HFF-Myc (cell line): ENCODE measurements around the gene PTCRA.
A peak's percentile ranks its signal among the peaks of the same experiment; 100 is the strongest.
"Not testable (repeated sequence)": the region's sequence is repeated elsewhere in the genome, so short reads cannot be mapped to it uniquely, and the experiment has no call there.

ENCODE experiments used
- DNase-seq: peaks from one replicate; pipeline ENCODE4 v3.0.0-alpha.2; 2011; ENCODE audit warnings: low read depth; ENCODE audit errors: extremely low read depth
- H3K4me3 ChIP-seq: replicated peaks from 2 replicates; pipeline ENCODE4 v1.5.1; 2011; ENCODE audit warnings: low read depth, mild to moderate bottlenecking, control low read depth, low read length
- CTCF ChIP-seq: IDR thresholded peaks from 2 replicates; pipeline ENCODE4 v1.5.1; 2012; ENCODE audit warnings: mild to moderate bottlenecking, low read depth, low read length, control low read depth; ENCODE audit errors: missing control alignments

Gene PTCRA

DNA sequence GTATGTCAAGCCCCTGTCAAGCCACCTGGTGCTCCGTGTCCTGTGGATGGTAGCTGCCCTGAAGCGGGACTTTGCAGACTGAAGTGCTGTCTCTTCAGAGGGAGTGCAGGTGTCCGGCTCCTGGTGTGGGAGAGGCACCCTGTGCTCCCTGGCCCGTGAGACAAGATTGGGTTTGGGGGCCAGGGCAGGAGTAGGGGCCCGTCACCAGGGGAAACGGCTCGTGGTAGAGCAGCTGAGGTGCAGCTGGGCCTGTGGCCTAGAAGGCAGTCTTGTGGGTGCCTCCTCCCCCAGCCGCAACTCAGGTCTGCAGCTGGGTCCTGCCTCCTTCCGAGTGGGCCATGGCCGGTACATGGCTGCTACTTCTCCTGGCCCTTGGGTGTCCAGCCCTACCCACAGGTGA lies at the start of gene PTCRA:
Gene PTCRA (plus strand): TSS at position 322 of the 400 bp plus-strand sequence. CDS start 17 bp downstream, at position 339.
- H3K4me3 ChIP-seq: no peak within 1 kb of the TSS
- no peak for TF ChIP-seq CTCF
- DNase-seq: no peak

DNA sequence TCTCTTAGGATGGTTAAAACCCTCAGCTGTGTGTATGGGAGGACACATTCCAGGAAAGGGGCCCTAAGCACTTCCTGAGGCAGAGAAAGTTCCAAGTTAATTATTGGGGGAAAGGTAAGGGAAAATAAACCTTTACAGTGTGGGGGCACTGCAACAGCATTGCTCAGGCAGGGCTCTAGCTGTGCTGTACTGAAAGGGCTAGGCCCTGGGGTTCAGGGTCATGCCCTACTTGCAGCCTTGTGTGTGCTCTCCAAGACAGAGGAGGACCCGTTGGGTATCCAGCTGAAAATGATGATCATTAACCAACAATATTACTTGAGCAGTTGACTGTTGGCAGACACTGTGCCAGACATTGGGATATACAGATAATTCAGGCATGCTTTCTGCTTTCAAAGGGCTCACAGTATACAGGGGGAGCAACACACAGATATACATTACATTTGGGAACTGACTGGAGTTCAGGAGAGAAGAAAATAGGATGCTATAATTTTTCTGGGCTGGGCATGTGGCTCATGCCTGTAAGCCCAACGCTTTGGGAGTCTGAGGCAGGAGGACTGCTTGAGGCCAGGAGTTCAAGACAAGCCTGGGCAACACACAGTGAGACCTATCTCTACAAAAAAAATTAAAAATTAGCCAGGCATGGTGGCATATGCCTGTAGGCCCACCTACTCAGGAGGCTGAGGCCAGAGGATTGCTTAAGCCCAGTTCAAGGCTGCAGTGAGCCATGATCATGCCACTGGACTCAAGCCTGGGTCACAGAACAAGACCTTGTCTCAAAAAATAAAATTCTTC lies 45.5 kb upstream of the PTCRA start:
- DNase-seq: no peak
- no peak for TF ChIP-seq CTCF
- H3K4me3 ChIP-seq: no peak overlapping the region

DNA sequence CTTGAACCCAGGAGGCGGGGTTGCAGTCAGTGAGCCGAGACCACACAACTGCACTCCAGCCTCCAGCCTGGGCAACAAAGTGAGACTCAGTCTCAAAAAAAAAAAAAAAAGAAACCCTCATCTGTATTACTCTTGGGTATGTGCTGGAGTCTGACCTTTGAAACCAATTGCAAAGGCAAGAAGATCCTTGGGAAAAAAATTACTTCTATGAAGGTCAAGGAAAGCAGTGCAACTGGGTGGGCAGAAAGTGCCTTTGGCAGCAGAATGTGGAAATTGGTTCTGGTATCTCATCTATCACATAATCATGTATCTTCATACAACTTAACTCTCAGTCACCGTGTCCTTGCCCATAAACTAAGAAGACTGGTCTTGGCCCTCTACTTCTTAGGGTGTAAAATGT lies 44.1 kb upstream of the PTCRA start:
- H3K4me3 ChIP-seq: no peak overlapping the region
- no peak for TF ChIP-seq CTCF
- no peak for DNase-seq

DNA sequence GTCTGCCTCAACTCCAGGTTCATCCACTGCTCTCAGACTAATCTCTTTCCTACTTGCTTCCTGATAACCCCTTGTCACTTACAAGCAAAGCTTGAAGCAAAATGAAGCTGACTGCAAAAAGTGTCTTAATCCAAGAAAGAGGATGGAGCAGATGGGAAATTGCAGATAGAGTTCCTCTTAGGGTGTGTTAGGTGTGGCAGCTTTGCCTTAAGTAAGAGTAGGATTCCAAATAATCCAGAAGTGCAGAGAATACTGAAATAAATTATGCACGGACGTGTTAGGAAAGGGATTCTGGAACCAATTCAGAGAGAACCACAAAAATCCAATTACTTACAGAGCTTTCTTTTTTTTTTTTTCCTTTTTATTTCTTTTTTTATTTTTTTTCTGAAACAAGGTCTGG lies 42.5 kb upstream of the PTCRA start:
- no peak for DNase-seq
- H3K4me3 ChIP-seq: no peak overlapping the region
- TF ChIP-seq CTCF: no peak

- H3K4me3 ChIP-seq: no peak overlapping the region
- no peak for DNase-seq
- TF ChIP-seq CTCF: no peak
Measured at GRCh38 chr6:42877695-42878094, 38.2 kb upstream of the PTCRA start.

- no peak for TF ChIP-seq CTCF
- peak; percentile 82 for DNase-seq
- peak within 1 kb of the TSS; percentile 100 for H3K4me3 ChIP-seq
Measured at GRCh38 chr6:42879372-42880239, 36.2 kb upstream of the PTCRA start, which contains the start of gene RPL7L1. RPL7L1 (plus strand) TSS chr6:42879616; CDS start chr6:42879911, 295 bp downstream.

DNA sequence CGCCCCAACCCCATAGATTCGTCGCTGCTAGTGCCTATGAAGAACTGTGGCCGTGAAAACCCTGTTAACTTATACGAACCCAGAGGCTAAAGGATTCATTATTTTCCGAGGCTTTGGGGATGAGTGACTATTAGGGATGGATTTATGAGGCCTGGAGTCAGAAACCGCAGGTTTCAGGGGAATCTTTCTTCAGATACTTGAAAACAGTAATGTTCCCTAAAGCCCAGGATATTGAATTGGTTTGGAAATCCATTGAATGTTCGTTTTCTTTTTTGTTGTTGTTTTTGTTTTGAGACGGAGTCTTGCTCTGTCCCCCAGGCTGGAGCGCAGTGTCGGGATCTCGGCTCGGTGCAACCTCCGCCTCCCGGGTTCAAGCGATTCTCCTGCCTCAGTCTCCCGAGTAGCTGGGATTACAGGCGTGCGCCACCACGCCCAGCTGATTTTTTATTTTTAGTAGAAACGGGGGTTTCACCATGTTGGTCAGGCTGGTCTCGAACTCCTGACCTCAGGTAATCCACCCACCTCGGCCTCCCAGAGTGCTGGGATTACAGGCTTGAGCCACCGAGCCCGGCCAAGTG lies 35.5 kb upstream of the PTCRA start:
- H3K4me3 ChIP-seq: peak overlapping the region; percentile 100
- DNase-seq: not testable (repeated sequence)

DNA sequence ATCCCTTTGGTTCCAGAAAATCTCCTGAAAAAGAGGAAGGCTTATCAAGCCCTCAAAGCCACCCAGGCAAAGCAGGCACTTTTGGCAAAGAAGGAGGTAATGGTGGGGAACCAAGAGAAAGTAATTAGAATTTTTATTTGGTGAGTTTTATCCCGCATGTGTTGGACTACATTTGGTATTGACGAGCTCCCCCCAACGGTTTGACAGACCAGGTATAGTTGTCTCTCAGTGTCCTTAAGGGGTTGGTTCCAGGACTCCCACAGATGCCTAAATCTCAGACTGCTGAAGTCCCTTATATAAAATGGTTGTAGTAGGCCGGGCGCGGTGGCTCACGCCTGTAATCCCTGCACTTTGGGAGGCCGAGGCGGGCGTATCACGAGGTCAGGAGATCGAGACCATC lies 35.0 kb upstream of the PTCRA start:
- peak overlapping the region; percentile 100 for H3K4me3 ChIP-seq
- DNase-seq: not testable (repeated sequence)
